Measurements from ENCODE around the gene CGN. TPM values are rescaled to one million over a fixed set of nuclear protein-coding genes. Genes with fewer than 3 reads are reported as not detected.
A peak's percentile ranks its signal among the peaks of the same experiment; 100 is the strongest.

The CGN gene
- total and polyA plus RNA-seq, 2 of the 13 experiments (the other 11 are each of a cell fraction or from before 2014, with no cell fraction given): 0.75 to 0.81 TPM

DNA sequence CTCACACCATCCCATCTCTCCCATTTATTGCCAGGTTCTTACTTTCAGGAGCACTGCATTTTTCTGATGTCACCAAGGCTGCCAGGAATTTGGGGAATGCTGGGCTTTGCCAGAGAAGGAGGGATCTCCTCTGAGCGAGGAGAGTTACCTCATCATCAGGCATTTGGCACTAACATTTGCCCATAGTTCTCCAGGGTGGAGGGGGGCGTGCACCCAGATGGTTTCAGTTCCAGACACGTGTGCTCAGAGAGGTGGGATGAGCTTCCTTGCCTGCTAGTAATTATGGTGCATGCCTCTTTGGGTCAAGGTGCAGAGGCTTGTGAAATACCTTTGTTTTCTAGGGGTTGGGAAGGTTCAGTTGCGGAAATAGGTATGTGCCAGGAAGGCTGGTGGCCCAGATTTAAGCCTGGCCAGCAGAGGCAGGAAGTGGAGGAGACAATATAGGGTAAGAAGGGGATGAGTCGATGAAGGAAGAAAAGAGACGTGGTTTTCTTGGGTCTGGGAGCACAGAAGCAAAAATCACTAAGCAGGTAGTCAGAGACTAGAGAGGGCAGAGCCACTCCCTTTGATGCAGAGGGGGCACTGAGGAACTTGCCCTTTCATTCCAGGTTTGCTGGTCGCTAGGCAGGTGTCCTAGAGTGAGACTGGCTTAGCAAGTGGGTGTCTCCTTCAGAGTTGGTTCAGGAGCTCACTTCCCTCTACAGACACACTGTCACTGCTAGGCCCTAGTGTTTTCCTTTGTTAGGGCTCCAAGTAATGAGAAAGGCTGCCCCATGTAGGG is 36.1 kb downstream of the CGN start:
- no peak overlapping the region for H2AFZ ChIP-seq (ENCODE audit: low read length)
- FAIRE-seq (peak; percentile 97), ATAC-seq (peak; percentile 95), DNase-seq (ENCODE audit: low spot score) (peak; percentile 98)
- no peaks in the 10 kb centered on the region for H3K27me3 ChIP-seq (ENCODE audit: control insufficient read depth in 1 of 2, insufficient read depth in 2 of 2, low read length in 2 of 2)
- no peaks in the 10 kb centered on the region; a peak in 1 of 5 replicates for H3K36me3 ChIP-seq (replicated peaks in 1 of 2; ENCODE audit: control insufficient read depth in 1 of 2, insufficient read depth in 2 of 2, low read length in 2 of 2)
- CTCF ChIA-PET (ENCODE audit: low intra/inter-chr PET ratio, low total read pairs): no interaction called here
- H3K79me2 ChIP-seq (ENCODE audit: insufficient read depth, low read length): peaks cover 12% of the 10 kb centered on the region
- H3K4me2 ChIP-seq (ENCODE audit: low read depth, low read length): peak overlapping the region; percentile 87
- TSS peak; percentile 33 for BruUV-seq (replicated peaks)
- in situ Hi-C loops (cut with HindIII; ENCODE audit: extremely low pct_ligation_motif_present, low pct_unique_long_range_greater_than_20kb): loop anchor here (25.0 kb wide), 1 partner anchor 190 kb away; no protein-coding TSS in a partner anchor
- H4K20me1 ChIP-seq (ENCODE audit: insufficient read depth, low read length): no peaks in the 10 kb centered on the region
- peak overlapping the region; percentile 19 to 59 (median 21); a peak in 3 of 6 replicates for H3K4me3 ChIP-seq (replicated peaks in 1 of 3; ENCODE audit: insufficient read depth in 1 of 3, low read depth in 2 of 3, low read length in 3 of 3)
- peak overlapping the region; percentile 63 for H3K9ac ChIP-seq (ENCODE audit: insufficient read depth, low read depth, low read length)
- POLR2A ChIA-PET: interaction anchor here (0.7 to 2.7 kb wide), 5 partner anchors 18 to 175 kb away, joined by 3 to 15 read pairs (median 7); partner anchors contain the start of genes SELENBP1 and SNX27
- intact Hi-C loops (cut with micrococcal nuclease; ENCODE audit: unreplicated experiment): loop anchor here (2.0 to 10.0 kb wide), 2 partner anchors 17 to 287 kb away; partner anchors contain the start of genes C2CD4D and RORC
- peaks cover 54% of the 10 kb centered on the region for H3K4me1 ChIP-seq (ENCODE audit: insufficient read depth, low read length)
- WGBS (ENCODE audit: low lambda C conversion rate): 5% methylated on average over 7 of the region's 7 CpGs
- H3K9me3 ChIP-seq (ENCODE audit: low read length): no peaks in the 10 kb centered on the region
- peak overlapping the region; percentile 79 for H3K27ac ChIP-seq (ENCODE audit: extremely low read length, insufficient read depth, low read length)
- TF ChIP-seq, protein P1, sequence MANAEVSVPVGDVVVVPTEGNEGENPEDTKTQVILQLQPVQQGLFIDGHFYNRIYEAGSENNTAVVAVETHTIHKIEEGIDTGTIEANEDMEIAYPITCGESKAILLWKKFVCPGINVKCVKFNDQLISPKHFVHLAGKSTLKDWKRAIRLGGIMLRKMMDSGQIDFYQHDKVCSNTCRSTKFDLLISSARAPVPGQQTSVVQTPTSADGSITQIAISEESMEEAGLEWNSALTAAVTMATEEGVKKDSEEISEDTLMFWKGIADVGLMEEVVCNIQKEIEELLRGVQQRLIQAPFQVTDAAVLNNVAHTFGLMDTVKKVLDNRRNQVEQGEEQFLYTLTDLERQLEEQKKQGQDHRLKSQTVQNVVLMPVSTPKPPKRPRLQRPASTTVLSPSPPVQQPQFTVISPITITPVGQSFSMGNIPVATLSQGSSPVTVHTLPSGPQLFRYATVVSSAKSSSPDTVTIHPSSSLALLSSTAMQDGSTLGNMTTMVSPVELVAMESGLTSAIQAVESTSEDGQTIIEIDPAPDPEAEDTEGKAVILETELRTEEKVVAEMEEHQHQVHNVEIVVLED (CRISPR knock-in tag; IDR thresholded peaks at IDR 0.05; ENCODE audit: borderline replicate concordance): peak; percentile 56; the same call in 1 of the 2 replicates
- TF ChIP-seq POLR2A (IDR thresholded peaks at IDR 0.05; ENCODE audit: insufficient read depth in 1 of 2, low read depth in 2 of 2, low read length in 2 of 2) (peak in 1 of 2 experiments; percentile 34; a peak in 2 of 4 replicates), SP1 (IDR thresholded peaks at IDR 0.05) (no peak), SP1 (CRISPR knock-in tag; IDR thresholded peaks at IDR 0.05) (0 out of 2 replicates have a peak, but pooled peaks have one; percentile 34), HNF4A (CRISPR knock-in tag; IDR thresholded peaks at IDR 0.05) (peak; percentile 94), ZNF788 (CRISPR knock-in tag; IDR thresholded peaks at IDR 0.05; ENCODE audit: borderline replicate concordance) (peak; percentile 53; the same call in 1 of the 2 replicates)
- TF ChIP-seq, protein P2, sequence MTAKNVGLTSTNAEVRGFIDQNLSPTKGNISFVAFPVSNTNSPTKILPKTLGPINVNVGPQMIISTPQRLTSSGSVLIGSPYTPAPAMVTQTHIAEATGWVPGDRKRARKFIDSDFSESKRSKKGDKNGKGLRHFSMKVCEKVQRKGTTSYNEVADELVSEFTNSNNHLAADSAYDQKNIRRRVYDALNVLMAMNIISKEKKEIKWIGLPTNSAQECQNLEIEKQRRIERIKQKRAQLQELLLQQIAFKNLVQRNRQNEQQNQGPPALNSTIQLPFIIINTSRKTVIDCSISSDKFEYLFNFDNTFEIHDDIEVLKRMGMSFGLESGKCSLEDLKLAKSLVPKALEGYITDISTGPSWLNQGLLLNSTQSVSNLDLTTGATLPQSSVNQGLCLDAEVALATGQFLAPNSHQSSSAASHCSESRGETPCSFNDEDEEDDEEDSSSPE (CRISPR knock-in tag; IDR thresholded peaks at IDR 0.05): peak; percentile 58; the same call in 1 of the 2 replicates
- TF ChIP-seq, protein P3, sequence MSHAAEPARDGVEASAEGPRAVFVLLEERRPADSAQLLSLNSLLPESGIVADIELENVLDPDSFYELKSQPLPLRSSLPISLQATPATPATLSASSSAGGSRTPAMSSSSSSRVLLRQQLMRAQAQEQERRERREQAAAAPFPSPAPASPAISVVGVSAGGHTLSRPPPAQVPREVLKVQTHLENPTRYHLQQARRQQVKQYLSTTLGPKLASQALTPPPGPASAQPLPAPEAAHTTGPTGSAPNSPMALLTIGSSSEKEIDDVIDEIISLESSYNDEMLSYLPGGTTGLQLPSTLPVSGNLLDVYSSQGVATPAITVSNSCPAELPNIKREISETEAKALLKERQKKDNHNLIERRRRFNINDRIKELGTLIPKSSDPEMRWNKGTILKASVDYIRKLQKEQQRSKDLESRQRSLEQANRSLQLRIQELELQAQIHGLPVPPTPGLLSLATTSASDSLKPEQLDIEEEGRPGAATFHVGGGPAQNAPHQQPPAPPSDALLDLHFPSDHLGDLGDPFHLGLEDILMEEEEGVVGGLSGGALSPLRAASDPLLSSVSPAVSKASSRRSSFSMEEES (CRISPR knock-in tag; IDR thresholded peaks at IDR 0.05): peak; percentile 59
- TF ChIP-seq, protein P4, sequence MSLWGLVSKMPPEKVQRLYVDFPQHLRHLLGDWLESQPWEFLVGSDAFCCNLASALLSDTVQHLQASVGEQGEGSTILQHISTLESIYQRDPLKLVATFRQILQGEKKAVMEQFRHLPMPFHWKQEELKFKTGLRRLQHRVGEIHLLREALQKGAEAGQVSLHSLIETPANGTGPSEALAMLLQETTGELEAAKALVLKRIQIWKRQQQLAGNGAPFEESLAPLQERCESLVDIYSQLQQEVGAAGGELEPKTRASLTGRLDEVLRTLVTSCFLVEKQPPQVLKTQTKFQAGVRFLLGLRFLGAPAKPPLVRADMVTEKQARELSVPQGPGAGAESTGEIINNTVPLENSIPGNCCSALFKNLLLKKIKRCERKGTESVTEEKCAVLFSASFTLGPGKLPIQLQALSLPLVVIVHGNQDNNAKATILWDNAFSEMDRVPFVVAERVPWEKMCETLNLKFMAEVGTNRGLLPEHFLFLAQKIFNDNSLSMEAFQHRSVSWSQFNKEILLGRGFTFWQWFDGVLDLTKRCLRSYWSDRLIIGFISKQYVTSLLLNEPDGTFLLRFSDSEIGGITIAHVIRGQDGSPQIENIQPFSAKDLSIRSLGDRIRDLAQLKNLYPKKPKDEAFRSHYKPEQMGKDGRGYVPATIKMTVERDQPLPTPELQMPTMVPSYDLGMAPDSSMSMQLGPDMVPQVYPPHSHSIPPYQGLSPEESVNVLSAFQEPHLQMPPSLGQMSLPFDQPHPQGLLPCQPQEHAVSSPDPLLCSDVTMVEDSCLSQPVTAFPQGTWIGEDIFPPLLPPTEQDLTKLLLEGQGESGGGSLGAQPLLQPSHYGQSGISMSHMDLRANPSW (CRISPR knock-in tag; IDR thresholded peaks at IDR 0.05; ENCODE audit: borderline replicate concordance): no peak; the same call in 1 of the 2 replicates
- TF ChIP-seq, protein P5, sequence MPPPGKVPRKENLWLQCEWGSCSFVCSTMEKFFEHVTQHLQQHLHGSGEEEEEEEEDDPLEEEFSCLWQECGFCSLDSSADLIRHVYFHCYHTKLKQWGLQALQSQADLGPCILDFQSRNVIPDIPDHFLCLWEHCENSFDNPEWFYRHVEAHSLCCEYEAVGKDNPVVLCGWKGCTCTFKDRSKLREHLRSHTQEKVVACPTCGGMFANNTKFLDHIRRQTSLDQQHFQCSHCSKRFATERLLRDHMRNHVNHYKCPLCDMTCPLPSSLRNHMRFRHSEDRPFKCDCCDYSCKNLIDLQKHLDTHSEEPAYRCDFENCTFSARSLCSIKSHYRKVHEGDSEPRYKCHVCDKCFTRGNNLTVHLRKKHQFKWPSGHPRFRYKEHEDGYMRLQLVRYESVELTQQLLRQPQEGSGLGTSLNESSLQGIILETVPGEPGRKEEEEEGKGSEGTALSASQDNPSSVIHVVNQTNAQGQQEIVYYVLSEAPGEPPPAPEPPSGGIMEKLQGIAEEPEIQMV (CRISPR knock-in tag; IDR thresholded peaks at IDR 0.05; ENCODE audit: low read depth): no peak
- TF ChIP-seq, protein P6, sequence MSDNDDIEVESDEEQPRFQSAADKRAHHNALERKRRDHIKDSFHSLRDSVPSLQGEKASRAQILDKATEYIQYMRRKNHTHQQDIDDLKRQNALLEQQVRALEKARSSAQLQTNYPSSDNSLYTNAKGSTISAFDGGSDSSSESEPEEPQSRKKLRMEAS (IDR thresholded peaks at IDR 0.05): peak; percentile 97
